Measurements from ENCODE around the gene LEO1. TPM values are rescaled to one million over a fixed set of nuclear protein-coding genes. Genes with fewer than 3 reads are reported as not detected.

Gene LEO1
- total RNA-seq, 2 donors from 2014 or later = 22.7 to 31.7 TPM

Other genes starting within 250 kb of the LEO1 start
- gene LYSMD2, start 234.1 kb downstream of the LEO1 start, total RNA-seq = 10 to 100 TPM; 10.9 to 16.2 TPM
- 1 to 10 TPM; 2.8 to 3.8 TPM for gene TMOD2, start 220.2 kb downstream of the LEO1 start, total RNA-seq
- 10 to 100 TPM; 64.5 to 76.9 TPM for gene TMOD3, start 142.1 kb downstream of the LEO1 start, total RNA-seq
- gene MAPK6, start 47.4 kb upstream of the LEO1 start, total RNA-seq = 10 to 100 TPM; 36.5 to 62.3 TPM
- not detected for gene BCL2L10, start 141.0 kb upstream of the LEO1 start, total RNA-seq
- 10 to 100 TPM; 19.5 to 21.9 TPM for gene GNB5, start 219.6 kb upstream of the LEO1 start, total RNA-seq